IPS-18a (cell line): Measurements from ENCODE around the gene MORF4L1.
"Not testable (repeated sequence)": the region's sequence is repeated elsewhere in the genome, so short reads cannot be mapped to it uniquely, and the experiment has no call there.

Source experiments
- H3K27ac ChIP-seq: one replicate; pipeline ENCODE4 v1.5.1; 2013; ENCODE audit warnings: low read length
- H3K27me3 ChIP-seq: one replicate; pipeline ENCODE4 v1.6.1; 2013; ENCODE audit warnings: mild to moderate bottlenecking, low read length; ENCODE audit not compliant: control insufficient read depth, insufficient read depth
- H3K36me3 ChIP-seq: one replicate; pipeline ENCODE4 v1.6.1; 2013; ENCODE audit warnings: low read depth, low read length; ENCODE audit not compliant: control insufficient read depth
- H3K4me1 ChIP-seq: one replicate; pipeline ENCODE4 v1.6.1; 2013; ENCODE audit warnings: low read depth, low read length; ENCODE audit not compliant: control insufficient read depth
- H3K4me3 ChIP-seq: one replicate; pipeline ENCODE4 v1.5.1; 2013; ENCODE audit warnings: low read length
- H3K9ac ChIP-seq: one replicate; pipeline ENCODE4 v1.6.1; 2013; ENCODE audit warnings: mild to moderate bottlenecking, low read length, moderate library complexity
- H3K9me3 ChIP-seq: one replicate; pipeline ENCODE4 v1.6.1; 2013; ENCODE audit warnings: low read depth, low read length; ENCODE audit not compliant: control insufficient read depth

MORF4L1 gene

GRCh38 chr15:78841376-78841706, 31.3 kb upstream of the MORF4L1 start:
- H3K27me3 ChIP-seq: no peaks in the 10 kb centered on the region
- no peak overlapping the region for H3K9ac ChIP-seq
- no peaks in the 10 kb centered on the region for H3K9me3 ChIP-seq
- H3K4me1 ChIP-seq: no peaks in the 10 kb centered on the region
- H3K4me3 ChIP-seq: no peak overlapping the region
- H3K27ac ChIP-seq: no peak overlapping the region
- H3K36me3 ChIP-seq: no peaks in the 10 kb centered on the region

- Histone ChIP-seq H3K27ac (no peak overlapping the region), H3K9me3 (no peaks in the 10 kb centered on the region), H3K4me1 (no peaks in the 10 kb centered on the region), H3K4me3 (no peak overlapping the region), H3K36me3 (no peaks in the 10 kb centered on the region), H3K9ac (no peak overlapping the region), H3K27me3 (no peaks in the 10 kb centered on the region)
Observed at GRCh38 chr15:78841891-78842290, 30.8 kb upstream of the MORF4L1 start.

- Histone ChIP-seq H3K4me3 (no peak overlapping the region), H3K27ac (no peak overlapping the region), H3K27me3 (no peaks in the 10 kb centered on the region), H3K9me3 (no peaks in the 10 kb centered on the region), H3K4me1 (no peaks in the 10 kb centered on the region), H3K9ac (no peak overlapping the region), H3K36me3 (no peaks in the 10 kb centered on the region)
Observed at GRCh38 chr15:78842519-78842918, 30.2 kb upstream of the MORF4L1 start.

GRCh38 chr15:78846906-78847305, 25.8 kb upstream of the MORF4L1 start:
- H3K9ac ChIP-seq, H3K27me3 ChIP-seq, H3K4me3 ChIP-seq, H3K36me3 ChIP-seq, H3K4me1 ChIP-seq, H3K9me3 ChIP-seq, H3K27ac ChIP-seq: not testable (repeated sequence)

GRCh38 chr15:78847387-78847906, 25.2 kb upstream of the MORF4L1 start:
- not testable (repeated sequence) for H3K27ac ChIP-seq, H3K9me3 ChIP-seq, H3K36me3 ChIP-seq, H3K4me1 ChIP-seq, H3K27me3 ChIP-seq, H3K9ac ChIP-seq, H3K4me3 ChIP-seq

- Histone ChIP-seq H3K4me1 (peaks cover 8% of the 10 kb centered on the region), H3K9ac (no peak overlapping the region), H3K4me3 (no peak overlapping the region), H3K27ac (no peak overlapping the region), H3K36me3 (no peaks in the 10 kb centered on the region), H3K27me3 (no peaks in the 10 kb centered on the region), H3K9me3 (no peaks in the 10 kb centered on the region)
Observed at GRCh38 chr15:78850352-78850751, 22.3 kb upstream of the MORF4L1 start.

- Histone ChIP-seq H3K4me3 (no peak overlapping the region), H3K36me3 (no peaks in the 10 kb centered on the region), H3K9me3 (no peaks in the 10 kb centered on the region), H3K9ac (no peak overlapping the region), H3K27me3 (no peaks in the 10 kb centered on the region), H3K27ac (no peak overlapping the region), H3K4me1 (peaks cover 8% of the 10 kb centered on the region)
Observed at GRCh38 chr15:78850941-78851755, 21.5 kb upstream of the MORF4L1 start.

GRCh38 chr15:78853500-78853899, 19.2 kb upstream of the MORF4L1 start:
- Histone ChIP-seq H3K9me3 (no peaks in the 10 kb centered on the region), H3K27me3 (no peaks in the 10 kb centered on the region), H3K4me1 (peaks cover 8% of the 10 kb centered on the region), H3K36me3 (no peaks in the 10 kb centered on the region), H3K27ac (no peak overlapping the region), H3K9ac (no peak overlapping the region), H3K4me3 (no peak overlapping the region)

GRCh38 chr15:78854833-78855372, 17.8 kb upstream of the MORF4L1 start:
- H3K9me3 ChIP-seq: no peaks in the 10 kb centered on the region
- no peaks in the 10 kb centered on the region for H3K36me3 ChIP-seq
- H3K9ac ChIP-seq: no peak overlapping the region
- no peak overlapping the region for H3K27ac ChIP-seq
- H3K27me3 ChIP-seq: no peaks in the 10 kb centered on the region
- H3K4me1 ChIP-seq: peaks cover 8% of the 10 kb centered on the region
- no peak overlapping the region for H3K4me3 ChIP-seq

- Histone ChIP-seq H3K4me1 (peaks cover 5% of the 10 kb centered on the region), H3K9ac (no peak overlapping the region), H3K36me3 (no peaks in the 10 kb centered on the region)
Observed at GRCh38 chr15:78855746-78856145, 16.9 kb upstream of the MORF4L1 start.

GRCh38 chr15:78859971-78860719, 12.5 kb upstream of the MORF4L1 start:
- H3K9ac ChIP-seq: peak overlapping the region; percentile 68
- H3K9me3 ChIP-seq: no peaks in the 10 kb centered on the region
- H3K36me3 ChIP-seq: no peaks in the 10 kb centered on the region
- H3K4me1 ChIP-seq: no peaks in the 10 kb centered on the region
- peak overlapping the region; percentile 54 for H3K4me3 ChIP-seq
- no peaks in the 10 kb centered on the region for H3K27me3 ChIP-seq
- H3K27ac ChIP-seq: peak overlapping the region; percentile 8

More at GRCh38 chr15:78855746-78856145, 16.9 kb upstream of the MORF4L1 start:
- no peaks in the 10 kb centered on the region for H3K27me3 ChIP-seq
- H3K9me3 ChIP-seq: no peaks in the 10 kb centered on the region
- H3K27ac ChIP-seq: no peak overlapping the region
- no peak overlapping the region for H3K4me3 ChIP-seq
